GM18907 (cell line): ENCODE data around the gene ECEL1.
"Not testable (repeated sequence)": the region's sequence is repeated elsewhere in the genome, so short reads cannot be mapped to it uniquely, and the experiment has no call there.

ENCODE experiments used
- ATAC-seq: cut with Tn5 transposase; IDR thresholded peaks from one replicate; pipeline ENCODE4 v1.9.1; 2021; ENCODE audit warnings: mild to moderate bottlenecking, moderate library complexity; ENCODE audit not compliant: unreplicated experiment

ECEL1 gene

GRCh38 chr2:232487385-232488096, at the start of gene ECEL1:
ECEL1 (minus strand) TSS chr2:232487834; CDS start chr2:232486653, 1,181 bp downstream.
- ATAC-seq: no peak

- ATAC-seq: no peak
Measured at GRCh38 chr2:232537079-232537478, 49.4 kb upstream of the ECEL1 start.

- no peak for ATAC-seq
Measured at GRCh38 chr2:232535761-232536530, 48.3 kb upstream of the ECEL1 start.

GRCh38 chr2:232534940-232535651, 47.5 kb upstream of the ECEL1 start:
- no peak for ATAC-seq

GRCh38 chr2:232533944-232534710, 46.5 kb upstream of the ECEL1 start:
- no peak for ATAC-seq

GRCh38 chr2:232532821-232533220, 45.2 kb upstream of the ECEL1 start:
- ATAC-seq: not testable (repeated sequence)

GRCh38 chr2:232532419-232532818, 44.8 kb upstream of the ECEL1 start:
- no peak for ATAC-seq

- ATAC-seq: no peak
Measured at GRCh38 chr2:232530626-232531260, 43.1 kb upstream of the ECEL1 start.

GRCh38 chr2:232529806-232530547, 42.3 kb upstream of the ECEL1 start:
- no peak for ATAC-seq

GRCh38 chr2:232528746-232529460, 41.3 kb upstream of the ECEL1 start:
- no peak for ATAC-seq

GRCh38 chr2:232527905-232528470, 40.4 kb upstream of the ECEL1 start:
- ATAC-seq: no peak

GRCh38 chr2:232526372-232526941, 38.8 kb upstream of the ECEL1 start:
- ATAC-seq: no peak

- ATAC-seq: no peak
Measured at GRCh38 chr2:232525791-232526371, 38.2 kb upstream of the ECEL1 start, which contains the start of gene CHRND. CHRND (plus strand) TSS chr2:232526160; CDS start chr2:232526216, 56 bp downstream.

GRCh38 chr2:232525199-232525598, 37.6 kb upstream of the ECEL1 start:
- ATAC-seq: no peak

GRCh38 chr2:232524771-232525170, 37.1 kb upstream of the ECEL1 start:
- no peak for ATAC-seq

- no peak for ATAC-seq
Measured at GRCh38 chr2:232523682-232524597, 36.3 kb upstream of the ECEL1 start.

- no peak for ATAC-seq
Measured at GRCh38 chr2:232523402-232523681, 35.7 kb upstream of the ECEL1 start.
